ENCODE data around the gene MCM8.

MCM8 gene

GRCh38 chr20:5950271-5951031, at the start of gene MCM8, which contains the start of gene TRMT6:
MCM8 (plus strand) TSS chr20:5950652; CDS start chr20:5952016, 1,364 bp downstream.
TRMT6 (minus strand) TSS chr20:5950533; CDS start chr20:5950405, 128 bp downstream.
- DNase-seq (ENCODE audit: low spot score): peak; percentile 97
- TF ChIP-seq CTCF (IDR thresholded peaks at IDR 0.05): no peak
- peak within 1 kb of the TSS; percentile 46 to 85 for H3K27ac ChIP-seq
- H3K4me3 ChIP-seq: peak within 1 kb of the TSS; percentile 95

GRCh38 chr20:5900908-5901307, 49.5 kb upstream of the MCM8 start:
- no peak overlapping the region for H3K4me3 ChIP-seq
- TF ChIP-seq CTCF (IDR thresholded peaks at IDR 0.05): no peak
- DNase-seq (ENCODE audit: low spot score): no peak
- H3K27ac ChIP-seq: no peak overlapping the region

GRCh38 chr20:5908981-5909380, 41.5 kb upstream of the MCM8 start:
- TF ChIP-seq CTCF (IDR thresholded peaks at IDR 0.05): no peak
- DNase-seq (ENCODE audit: low spot score): no peak
- no peak overlapping the region for H3K4me3 ChIP-seq
- H3K27ac ChIP-seq: no peak overlapping the region

GRCh38 chr20:5910186-5910585, 40.3 kb upstream of the MCM8 start:
- no peak overlapping the region for H3K27ac ChIP-seq
- no peak for DNase-seq (ENCODE audit: low spot score)

GRCh38 chr20:5913166-5913565, 37.3 kb upstream of the MCM8 start:
- TF ChIP-seq CTCF (IDR thresholded peaks at IDR 0.05): no peak
- Histone ChIP-seq H3K4me3 (no peak overlapping the region), H3K27ac (no peak overlapping the region)
- no peak for DNase-seq (ENCODE audit: low spot score)

More at GRCh38 chr20:5910186-5910585, 40.3 kb upstream of the MCM8 start:
- H3K4me3 ChIP-seq: no peak overlapping the region
- no peak for TF ChIP-seq CTCF (IDR thresholded peaks at IDR 0.05)

GRCh38 chr20:5914859-5915258, 35.6 kb upstream of the MCM8 start:
- no peak for DNase-seq (ENCODE audit: low spot score)
- H3K27ac ChIP-seq: no peak overlapping the region
- no peak for TF ChIP-seq CTCF (IDR thresholded peaks at IDR 0.05)

More at GRCh38 chr20:5914859-5915258, 35.6 kb upstream of the MCM8 start:
- H3K4me3 ChIP-seq: no peak overlapping the region

Measured in coronary artery (tissue), 2 donors.